ENCODE measurements around the gene LRRC19. TPM values are rescaled to one million over a fixed set of nuclear protein-coding genes. Genes with fewer than 3 reads are reported as not detected.

The LRRC19 gene
- polyA plus RNA-seq, 3 donors = not detected

DNA sequence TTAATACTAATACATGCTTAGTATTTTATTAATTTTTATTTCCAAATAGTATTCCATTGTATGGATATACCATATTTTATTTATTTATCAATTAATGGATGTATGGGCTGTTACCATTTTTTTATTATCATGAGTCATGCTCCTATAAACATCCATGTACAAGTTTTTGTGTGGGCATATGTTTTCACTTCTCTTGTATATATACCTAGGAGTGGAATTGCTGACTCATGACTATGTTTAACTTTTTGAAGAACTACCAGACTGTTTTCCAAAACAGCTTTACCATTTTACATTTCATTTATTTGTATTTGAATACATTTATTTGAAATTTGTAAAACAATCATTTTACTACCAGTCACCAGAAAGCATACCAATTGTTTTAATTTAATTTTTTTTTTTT lies 14.1 kb upstream of the LRRC19 start:
- Mint-ChIP-seq H3K36me3 (peaks cover 32 to 33% of the 10 kb centered on the region in 2 donors), H3K27ac (no peak overlapping the region), H3K9me3 (peaks cover 0 to 9% (median 0%) of the 10 kb centered on the region in 7 donors), H3K4me3 (no peak overlapping the region), H3K4me1 (no peaks in the 10 kb centered on the region), H3K27me3 (ENCODE audit: low read depth in 3 of 3) (no peaks in the 10 kb centered on the region)
- no peak overlapping the region for H3K27ac ChIP-seq (ENCODE audit: low read depth in 1 of 2, low read length in 2 of 2)
- TF ChIP-seq, protein P1, sequence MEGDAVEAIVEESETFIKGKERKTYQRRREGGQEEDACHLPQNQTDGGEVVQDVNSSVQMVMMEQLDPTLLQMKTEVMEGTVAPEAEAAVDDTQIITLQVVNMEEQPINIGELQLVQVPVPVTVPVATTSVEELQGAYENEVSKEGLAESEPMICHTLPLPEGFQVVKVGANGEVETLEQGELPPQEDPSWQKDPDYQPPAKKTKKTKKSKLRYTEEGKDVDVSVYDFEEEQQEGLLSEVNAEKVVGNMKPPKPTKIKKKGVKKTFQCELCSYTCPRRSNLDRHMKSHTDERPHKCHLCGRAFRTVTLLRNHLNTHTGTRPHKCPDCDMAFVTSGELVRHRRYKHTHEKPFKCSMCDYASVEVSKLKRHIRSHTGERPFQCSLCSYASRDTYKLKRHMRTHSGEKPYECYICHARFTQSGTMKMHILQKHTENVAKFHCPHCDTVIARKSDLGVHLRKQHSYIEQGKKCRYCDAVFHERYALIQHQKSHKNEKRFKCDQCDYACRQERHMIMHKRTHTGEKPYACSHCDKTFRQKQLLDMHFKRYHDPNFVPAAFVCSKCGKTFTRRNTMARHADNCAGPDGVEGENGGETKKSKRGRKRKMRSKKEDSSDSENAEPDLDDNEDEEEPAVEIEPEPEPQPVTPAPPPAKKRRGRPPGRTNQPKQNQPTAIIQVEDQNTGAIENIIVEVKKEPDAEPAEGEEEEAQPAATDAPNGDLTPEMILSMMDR (IDR thresholded peaks at IDR 0.05) = no peak
- no peaks in the 10 kb centered on the region for H3K9me3 ChIP-seq (replicated peaks in 1 of 2; ENCODE audit: control insufficient read depth in 1 of 2, insufficient read depth in 1 of 2, low read length in 2 of 2)
- intact Hi-C loops (cut with micrococcal nuclease) = no loop called here
- no peak overlapping the region for H3K9ac ChIP-seq (ENCODE audit: insufficient read depth, low read length, poor library complexity, severe bottlenecking)
- peaks cover 4 to 21% of the 10 kb centered on the region in 2 donors for H3K36me3 ChIP-seq (replicated peaks in 1 of 2; ENCODE audit: control insufficient read depth in 1 of 2, insufficient read depth in 2 of 2, low read length in 2 of 2)
- no peak overlapping the region for H3K4me3 ChIP-seq (replicated peaks in 1 of 3; ENCODE audit: low read depth in 2 of 3, low read length in 3 of 3)
- H3K79me2 ChIP-seq (ENCODE audit: insufficient read depth, low read length) = no peaks in the 10 kb centered on the region
- no peaks in the 10 kb centered on the region for H4K20me1 ChIP-seq (ENCODE audit: insufficient read depth, low read length)
- no peaks in the 10 kb centered on the region for H3K27me3 ChIP-seq (ENCODE audit: control insufficient read depth in 2 of 2, insufficient read depth in 2 of 2, low read length in 2 of 2)
- no peaks in the 10 kb centered on the region for H3K4me1 ChIP-seq (ENCODE audit: control insufficient read depth in 1 of 2, insufficient read depth in 2 of 2, low read length in 2 of 2)
- no peak overlapping the region for H2AFZ ChIP-seq (ENCODE audit: insufficient read depth, low read depth, low read length, poor library complexity, severe bottlenecking)
- no peak overlapping the region for H3K4me2 ChIP-seq (replicated peaks; ENCODE audit: extremely low read depth, low read length, poor library complexity, severe bottlenecking)
- no peak for DNase-seq

GRCh38 chr9:27003426-27004077 lies 1.9 kb downstream of the LRRC19 start:
- Histone ChIP-seq H4K20me1 (ENCODE audit: insufficient read depth, low read length) (no peaks in the 10 kb centered on the region), H3K9ac (ENCODE audit: insufficient read depth, low read length, poor library complexity, severe bottlenecking) (no peak overlapping the region), H3K4me3 (replicated peaks in 1 of 3; ENCODE audit: low read depth in 2 of 3, low read length in 3 of 3) (no peak overlapping the region), H3K79me2 (ENCODE audit: insufficient read depth, low read length) (no peaks in the 10 kb centered on the region), H3K4me2 (replicated peaks; ENCODE audit: extremely low read depth, low read length, poor library complexity, severe bottlenecking) (no peak overlapping the region), H3K9me3 (replicated peaks in 1 of 2; ENCODE audit: control insufficient read depth in 1 of 2, insufficient read depth in 1 of 2, low read length in 2 of 2) (no peaks in the 10 kb centered on the region), H3K27ac (ENCODE audit: low read depth in 1 of 2, low read length in 2 of 2) (no peak overlapping the region), H3K36me3 (replicated peaks in 1 of 2; ENCODE audit: control insufficient read depth in 1 of 2, insufficient read depth in 2 of 2, low read length in 2 of 2) (no peaks in the 10 kb centered on the region), H3K4me1 (ENCODE audit: control insufficient read depth in 1 of 2, insufficient read depth in 2 of 2, low read length in 2 of 2) (no peaks in the 10 kb centered on the region), H3K27me3 (ENCODE audit: control insufficient read depth in 2 of 2, insufficient read depth in 2 of 2, low read length in 2 of 2) (no peaks in the 10 kb centered on the region), H2AFZ (ENCODE audit: insufficient read depth, low read depth, low read length, poor library complexity, severe bottlenecking) (no peak overlapping the region)
- TF ChIP-seq, protein P1 (IDR thresholded peaks at IDR 0.05) = no peak
- no peak overlapping the region for H3K27ac Mint-ChIP-seq
- H3K9me3 Mint-ChIP-seq = peaks cover 0 to 3% (median 1%) of the 10 kb centered on the region in 7 donors
- no peak for DNase-seq
- H3K27me3 Mint-ChIP-seq (ENCODE audit: low read depth in 3 of 3) = no peaks in the 10 kb centered on the region
- H3K4me1 Mint-ChIP-seq = no peaks in the 10 kb centered on the region
- intact Hi-C loops (cut with micrococcal nuclease) = no loop called here
- H3K4me3 Mint-ChIP-seq = no peak overlapping the region
- WGBS (ENCODE audit: insufficient coverage) = 100% methylated on average over 1 of the region's 3 CpGs
- peaks cover 0 to 8% of the 10 kb centered on the region in 2 donors for H3K36me3 Mint-ChIP-seq

Data from CD14-positive monocyte (primary cell).